Astrocyte (in vitro differentiated cells and primary cell): Measurements from ENCODE around the gene WDR27.

Experiments used
- CTCF ChIP-seq: IDR thresholded peaks from 2 replicates; pipeline ENCODE4 v1.5.1; 2011; ENCODE audit warnings: low read depth, mild to moderate bottlenecking, inconsistent platforms, low read length, moderate library complexity; ENCODE audit not compliant: insufficient read depth
- EZH2 ChIP-seq: IDR thresholded peaks from 2 replicates; pipeline ENCODE4 v1.6.1; 2012; ENCODE audit warnings: mild to moderate bottlenecking, low read length, inconsistent platforms; ENCODE audit not compliant: insufficient read depth

- TF ChIP-seq CTCF (peak; percentile 12), EZH2 (no peak)
These were observed 280.8 kb downstream of the WDR27 start for GRCh38 chr6:169420912-169421543.
